NCI-H2107 (cell line): Measurements from ENCODE around the gene PPP1R16B.

ENCODE experiments used
- DNase-seq: peaks from one replicate; lab custom pipeline; 2025; lab: John Stamatoyannopoulos, UW

The PPP1R16B gene

GRCh38 chr20:38827770-38828281 lies 22.3 kb downstream of the PPP1R16B start:
- no peak for DNase-seq

GRCh38 chr20:38828514-38829295 lies 23.2 kb downstream of the PPP1R16B start:
- no peak for DNase-seq

- no peak for DNase-seq
These were observed 23.9 kb downstream of the PPP1R16B start for GRCh38 chr20:38829296-38829875.

GRCh38 chr20:38830356-38830755 lies 24.9 kb downstream of the PPP1R16B start:
- no peak for DNase-seq

DNA sequence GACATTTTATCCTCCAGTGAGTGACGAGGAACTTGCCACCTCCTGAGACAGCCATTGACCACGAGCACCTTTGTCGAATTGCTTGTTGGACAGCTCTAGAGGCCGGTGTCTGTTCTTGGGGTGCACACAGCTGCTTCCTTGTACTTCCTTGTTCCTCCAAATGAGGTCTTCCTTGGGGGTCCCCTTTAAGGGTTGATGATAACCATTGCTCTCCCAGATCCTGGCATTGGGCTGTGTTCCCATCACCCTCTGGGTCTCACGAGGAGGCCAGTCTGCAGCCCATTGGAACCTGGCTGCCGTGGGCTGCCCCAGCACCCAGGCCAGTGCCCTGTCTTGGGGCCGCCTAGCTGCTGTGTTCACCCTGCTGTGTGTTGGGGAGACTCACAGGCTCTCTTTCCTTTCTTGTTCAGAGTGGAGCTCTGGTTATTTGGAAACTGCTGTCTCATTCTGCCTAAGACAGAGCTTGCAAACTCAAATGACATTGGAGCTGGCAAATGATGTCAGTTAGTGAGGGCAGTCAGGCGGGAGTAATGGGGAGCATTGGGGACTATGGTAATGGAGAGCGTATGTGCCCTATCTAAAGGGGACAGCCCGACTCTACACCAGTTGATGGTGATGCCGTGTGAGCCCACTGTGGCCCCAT lies 25.7 kb downstream of the PPP1R16B start:
- no peak for DNase-seq

DNA sequence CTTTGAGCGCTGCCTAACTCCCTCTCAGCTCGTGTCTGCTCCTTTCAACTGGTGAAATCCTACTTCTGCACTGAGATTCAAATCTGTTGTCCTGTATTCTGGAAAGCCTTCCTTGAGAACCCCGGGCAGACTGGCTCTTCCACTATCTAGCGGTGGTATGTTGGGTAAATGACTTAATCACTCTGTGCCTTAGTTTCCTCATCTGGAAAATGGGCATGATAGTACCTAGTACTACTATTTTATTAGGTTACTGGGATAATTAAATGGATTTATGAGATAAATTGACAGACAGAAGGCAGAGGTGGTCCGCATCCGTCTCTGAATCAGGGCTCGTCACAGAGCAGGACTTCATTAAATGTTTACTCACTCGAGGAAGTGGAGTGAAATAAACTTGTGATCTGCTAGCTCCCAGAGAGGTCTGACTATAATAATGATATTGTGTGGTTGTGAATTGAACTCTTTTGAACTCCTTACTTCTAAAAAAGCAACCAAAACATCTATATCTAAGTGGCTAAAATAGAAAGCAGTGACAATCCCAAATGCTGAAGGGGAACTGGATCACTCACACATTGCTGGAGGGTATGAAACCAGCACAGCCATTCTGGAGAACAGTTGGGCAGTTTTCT lies 26.6 kb downstream of the PPP1R16B start:
- DNase-seq, result no peak

- no peak for DNase-seq
These were observed 27.8 kb downstream of the PPP1R16B start for GRCh38 chr20:38833154-38833856.

GRCh38 chr20:38833857-38834164 lies 28.3 kb downstream of the PPP1R16B start:
- no peak for DNase-seq

GRCh38 chr20:38834868-38835267 lies 29.4 kb downstream of the PPP1R16B start:
- DNase-seq, result no peak

DNA sequence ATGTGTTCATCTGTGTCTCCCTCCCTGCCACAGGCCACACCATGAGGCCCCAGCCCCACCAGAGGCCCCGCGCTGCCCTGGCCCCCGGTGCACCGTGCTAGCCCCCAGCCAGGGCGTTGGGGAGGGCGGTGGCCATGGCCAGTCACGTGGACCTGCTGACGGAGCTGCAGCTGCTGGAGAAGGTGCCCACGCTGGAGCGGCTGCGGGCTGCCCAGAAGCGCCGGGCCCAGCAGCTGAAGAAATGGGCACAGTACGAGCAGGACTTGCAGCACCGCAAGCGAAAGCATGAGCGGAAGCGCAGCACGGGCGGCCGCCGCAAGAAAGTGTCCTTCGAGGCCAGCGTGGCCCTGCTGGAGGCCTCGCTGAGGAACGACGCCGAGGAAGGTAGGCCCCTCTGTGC lies 30.3 kb downstream of the PPP1R16B start:
- no peak for DNase-seq

DNA sequence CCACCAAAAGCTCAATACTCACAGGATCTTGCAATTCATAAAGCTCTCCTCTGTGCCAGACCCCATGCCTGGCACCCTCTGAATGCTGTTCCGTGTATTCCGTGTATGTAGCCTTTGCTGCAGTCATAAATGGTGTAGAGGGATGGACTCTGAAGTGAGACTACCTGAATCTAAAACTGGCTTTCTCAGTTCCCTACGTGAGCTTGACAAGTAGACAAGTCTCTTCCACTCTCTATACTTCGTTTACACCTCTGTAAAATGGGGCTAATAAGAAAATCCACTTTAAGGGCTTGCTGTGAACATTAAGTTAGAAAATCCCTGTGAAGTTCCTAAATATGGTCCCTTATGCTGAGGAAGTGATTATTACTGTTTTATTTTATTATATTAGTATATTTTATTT lies 31.5 kb downstream of the PPP1R16B start:
- DNase-seq, result no peak

GRCh38 chr20:38838326-38838725 lies 32.8 kb downstream of the PPP1R16B start:
- DNase-seq, result no peak

DNA sequence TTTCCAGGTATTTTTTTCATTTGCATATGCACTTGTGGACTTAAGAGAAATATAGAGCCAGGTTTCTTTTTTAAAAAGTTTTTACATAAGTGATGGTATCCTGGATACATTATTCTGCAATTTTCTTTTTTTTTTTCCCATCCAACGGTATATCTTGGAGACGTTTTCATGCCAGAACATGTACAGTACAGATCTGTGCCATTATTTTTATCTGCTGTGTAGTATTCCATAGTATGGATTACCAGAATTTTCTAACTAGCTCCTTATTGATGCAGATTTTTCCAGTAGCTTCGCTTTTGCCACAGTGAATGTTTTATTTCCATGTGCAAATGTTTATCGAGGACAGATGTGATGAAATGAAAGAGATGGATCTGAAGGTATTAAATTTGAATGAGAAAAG lies 34.1 kb downstream of the PPP1R16B start:
- DNase-seq, result no peak

GRCh38 chr20:38840053-38840893 lies 34.8 kb downstream of the PPP1R16B start:
- no peak for DNase-seq

GRCh38 chr20:38840894-38841470 lies 35.5 kb downstream of the PPP1R16B start:
- DNase-seq, result no peak

DNA sequence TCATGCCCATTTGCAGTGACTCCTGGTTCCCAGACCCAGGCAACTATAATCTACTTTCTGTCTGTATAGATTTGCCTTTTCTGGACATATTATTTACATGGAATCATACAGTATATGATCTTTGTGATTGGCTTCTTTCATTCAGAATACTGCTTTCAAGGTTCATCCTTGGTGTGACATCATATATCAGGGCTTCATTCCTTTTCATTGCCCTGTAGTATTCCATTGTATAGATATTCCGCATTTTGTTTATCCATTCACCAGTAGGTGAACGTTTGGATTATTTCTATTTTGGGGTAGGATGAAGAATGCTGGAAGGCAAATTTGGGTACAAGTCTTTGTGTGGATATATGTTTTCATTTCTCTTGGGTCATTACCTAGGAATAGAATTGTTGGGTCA lies 36.1 kb downstream of the PPP1R16B start:
- DNase-seq, result no peak

DNA sequence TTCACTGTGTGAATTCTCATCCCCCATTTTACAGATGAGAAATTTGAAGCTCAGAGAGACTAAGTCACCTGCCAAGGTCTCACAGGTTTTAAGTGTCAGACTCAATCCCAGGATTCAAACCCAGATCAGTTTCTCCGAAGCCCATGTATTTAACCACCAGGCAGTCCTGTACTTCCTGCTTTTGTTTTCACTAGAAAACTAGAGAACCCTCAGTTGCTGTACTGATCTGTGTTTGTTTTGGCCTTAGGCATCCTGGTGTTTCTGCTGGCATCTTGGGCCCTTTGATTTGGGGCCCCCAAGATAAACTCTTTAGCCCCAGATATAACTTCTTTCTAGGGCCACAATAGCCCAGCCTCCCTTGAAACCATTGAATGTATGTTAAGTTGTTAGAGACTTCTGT lies 36.5 kb downstream of the PPP1R16B start:
- DNase-seq, result no peak

DNA sequence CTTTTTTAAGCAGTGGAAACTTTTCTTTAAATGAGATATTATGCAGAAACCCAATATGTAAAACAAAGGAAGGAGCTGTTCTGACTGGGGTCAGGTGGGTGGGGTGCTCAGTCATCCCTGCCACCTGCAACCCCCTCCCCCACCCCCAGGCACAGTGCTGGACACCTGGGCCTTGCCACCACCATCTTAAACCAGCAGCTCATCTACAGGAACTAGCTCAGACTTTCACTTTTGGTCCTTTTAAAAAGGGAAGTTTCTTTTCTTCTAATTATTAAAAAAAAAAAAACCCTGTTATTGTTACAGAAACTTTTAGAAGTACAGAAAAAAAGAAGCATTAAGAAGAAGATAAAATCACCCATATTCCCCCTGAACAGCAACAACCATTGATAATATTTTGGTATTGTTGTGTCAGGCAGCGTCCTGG lies 37.1 kb downstream of the PPP1R16B start:
- no peak for DNase-seq

DNA sequence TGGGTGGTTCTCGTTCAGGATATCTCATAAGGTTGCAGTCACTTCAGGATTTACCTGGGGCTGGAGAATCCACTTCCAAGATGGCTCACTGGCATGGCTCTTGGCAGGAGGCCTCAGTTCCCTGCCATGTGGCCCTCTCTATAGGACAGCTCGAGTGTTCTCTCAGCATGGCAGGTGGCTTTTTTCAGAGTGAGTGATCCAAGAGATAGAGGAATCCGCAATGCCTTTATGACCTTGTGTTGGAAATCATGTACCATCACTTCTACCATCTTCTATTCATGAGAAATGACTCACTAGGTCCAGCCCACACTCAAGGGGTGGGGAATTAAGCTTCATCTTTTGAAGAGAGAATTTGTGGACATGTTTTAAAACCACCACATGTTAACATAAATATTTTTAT lies 37.8 kb downstream of the PPP1R16B start:
- no peak for DNase-seq

GRCh38 chr20:38844963-38845362 lies 39.5 kb downstream of the PPP1R16B start:
- no peak for DNase-seq

DNA sequence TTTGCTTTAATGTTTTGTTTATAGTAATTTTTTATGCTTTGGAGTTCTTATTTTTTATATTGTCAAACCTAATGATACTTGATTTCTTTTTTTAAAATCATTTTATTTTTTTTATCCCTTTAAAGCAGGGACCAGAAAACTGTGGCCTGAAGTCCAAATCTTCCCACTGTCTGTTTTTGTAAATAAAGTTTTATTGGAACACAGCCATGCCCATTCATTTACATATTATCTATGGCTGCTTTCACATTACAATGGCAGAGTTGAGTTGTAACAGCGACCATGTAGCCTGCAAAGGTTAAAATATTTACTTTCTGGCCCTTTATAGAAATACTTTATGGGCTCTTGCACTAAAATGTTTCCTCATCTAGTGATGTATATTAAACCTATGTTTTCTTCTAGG lies 42.3 kb downstream of the PPP1R16B start:
- no peak for DNase-seq
